ENCODE data around the gene GJA3.

GRCh38 chr13:20151016-20151415, 9.8 kb downstream of the GJA3 start:
- TF ChIP-seq CTCF (IDR thresholded peaks at IDR 0.05): no peak
- no peak for TF ChIP-seq ZFX (IDR thresholded peaks at IDR 0.05; ENCODE audit: borderline replicate concordance)
